Ascending aorta (tissue), 2 donors: ENCODE data around the gene UBA3. TPM values are rescaled to one million over a fixed set of nuclear protein-coding genes. Genes with fewer than 3 reads are reported as not detected.

Source experiments
- DNase-seq, 2 donors: peaks; one replicate each; pipeline ENCODE4 v3.0.0-alpha.2; 2019; ENCODE audit warnings: low spot score in 2 of 2
- H3K27ac ChIP-seq, 2 donors: fragments of 200-600 bp; sonication (generic); one replicate each; pipeline ENCODE4 v1.5.1; 2016 to 2017; ENCODE audit warnings: mild to moderate bottlenecking in 1 of 2
- H3K27me3 ChIP-seq: fragments of 200-600 bp; sonication (generic); one replicate; pipeline ENCODE4 v1.5.1; 2017
- H3K36me3 ChIP-seq, 2 donors: fragments of 200-600 bp; sonication (generic); one replicate each; pipeline ENCODE4 v1.5.1; 2016
- H3K4me1 ChIP-seq, 2 donors: fragments of 200-600 bp; sonication (generic); one replicate each; pipeline ENCODE4 v1.5.1; 2016 to 2017; ENCODE audit warnings: mild to moderate bottlenecking in 1 of 2
- H3K4me3 ChIP-seq, 2 donors: fragments of 200-600 bp; sonication (generic); one replicate each; pipeline ENCODE4 v1.5.1; 2016 to 2017; ENCODE audit warnings: mild to moderate bottlenecking in 1 of 2
- H3K9me3 ChIP-seq, 2 donors: fragments of 200-600 bp; sonication (generic); one replicate each; pipeline ENCODE4 v1.5.1; 2016
- intact Hi-C: fragments of 100-400 bp; cut with DNase I; formaldehyde crosslinking; loops from one replicate; pipeline ENCODE4 v1.15.1; 2023
- total RNA-seq: library from RNA; depleted of rRNA; stranded (reverse); fragments of >200 nt; gene quantifications from one replicate; pipeline ENCODE4 v1.1.0, GENCODE V29; 2016
- TF ChIP-seq, protein P1 (sequence below), 3 experiments: fragments of 200-600 bp in 2 of 3; fragments of 450-650 bp in 1 of 3; sonication (generic) in 2 of 3; IDR thresholded peaks; one replicate each; pipeline ENCODE4 v1.5.1; 2016 to 2019; ENCODE audit warnings: antibody characterized with exemption in 3 of 3, mild to moderate bottlenecking in 1 of 3, moderate library complexity in 1 of 3

Gene UBA3
- total RNA-seq, 1 donor from 2014 or later: 18.2 TPM

DNA sequence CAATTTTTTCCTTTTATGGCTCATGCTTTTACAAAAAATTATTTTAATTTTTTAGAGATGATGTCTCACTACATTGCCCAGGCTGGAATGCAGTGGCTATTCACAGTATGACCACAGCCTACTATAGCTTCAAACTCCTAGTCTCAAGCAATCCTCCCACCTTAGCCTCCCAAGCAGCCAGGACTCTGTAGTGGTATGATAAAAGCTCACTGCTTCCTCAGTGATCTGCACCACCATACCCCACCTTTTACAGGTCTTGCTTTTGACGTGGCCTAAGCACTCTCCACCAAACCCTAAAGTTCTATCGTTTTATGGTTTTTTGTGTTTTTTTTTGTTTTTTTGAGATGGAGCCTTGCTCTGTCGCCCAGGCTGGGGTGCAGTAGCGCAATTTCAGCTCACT, 14.0 kb downstream of the UBA3 start:
- Histone ChIP-seq H3K4me3 (no peak overlapping the region), H3K27me3 (no peaks in the 10 kb centered on the region), H3K36me3 (peaks cover 9 to 27% of the 10 kb centered on the region in 2 donors), H3K27ac (no peak overlapping the region), H3K9me3 (no peaks in the 10 kb centered on the region), H3K4me1 (no peaks in the 10 kb centered on the region)
- DNase-seq: no peak
- TF ChIP-seq, protein P1, sequence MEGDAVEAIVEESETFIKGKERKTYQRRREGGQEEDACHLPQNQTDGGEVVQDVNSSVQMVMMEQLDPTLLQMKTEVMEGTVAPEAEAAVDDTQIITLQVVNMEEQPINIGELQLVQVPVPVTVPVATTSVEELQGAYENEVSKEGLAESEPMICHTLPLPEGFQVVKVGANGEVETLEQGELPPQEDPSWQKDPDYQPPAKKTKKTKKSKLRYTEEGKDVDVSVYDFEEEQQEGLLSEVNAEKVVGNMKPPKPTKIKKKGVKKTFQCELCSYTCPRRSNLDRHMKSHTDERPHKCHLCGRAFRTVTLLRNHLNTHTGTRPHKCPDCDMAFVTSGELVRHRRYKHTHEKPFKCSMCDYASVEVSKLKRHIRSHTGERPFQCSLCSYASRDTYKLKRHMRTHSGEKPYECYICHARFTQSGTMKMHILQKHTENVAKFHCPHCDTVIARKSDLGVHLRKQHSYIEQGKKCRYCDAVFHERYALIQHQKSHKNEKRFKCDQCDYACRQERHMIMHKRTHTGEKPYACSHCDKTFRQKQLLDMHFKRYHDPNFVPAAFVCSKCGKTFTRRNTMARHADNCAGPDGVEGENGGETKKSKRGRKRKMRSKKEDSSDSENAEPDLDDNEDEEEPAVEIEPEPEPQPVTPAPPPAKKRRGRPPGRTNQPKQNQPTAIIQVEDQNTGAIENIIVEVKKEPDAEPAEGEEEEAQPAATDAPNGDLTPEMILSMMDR (IDR thresholded peaks at IDR 0.05): no peak
- intact Hi-C loops: no loop called here

DNA sequence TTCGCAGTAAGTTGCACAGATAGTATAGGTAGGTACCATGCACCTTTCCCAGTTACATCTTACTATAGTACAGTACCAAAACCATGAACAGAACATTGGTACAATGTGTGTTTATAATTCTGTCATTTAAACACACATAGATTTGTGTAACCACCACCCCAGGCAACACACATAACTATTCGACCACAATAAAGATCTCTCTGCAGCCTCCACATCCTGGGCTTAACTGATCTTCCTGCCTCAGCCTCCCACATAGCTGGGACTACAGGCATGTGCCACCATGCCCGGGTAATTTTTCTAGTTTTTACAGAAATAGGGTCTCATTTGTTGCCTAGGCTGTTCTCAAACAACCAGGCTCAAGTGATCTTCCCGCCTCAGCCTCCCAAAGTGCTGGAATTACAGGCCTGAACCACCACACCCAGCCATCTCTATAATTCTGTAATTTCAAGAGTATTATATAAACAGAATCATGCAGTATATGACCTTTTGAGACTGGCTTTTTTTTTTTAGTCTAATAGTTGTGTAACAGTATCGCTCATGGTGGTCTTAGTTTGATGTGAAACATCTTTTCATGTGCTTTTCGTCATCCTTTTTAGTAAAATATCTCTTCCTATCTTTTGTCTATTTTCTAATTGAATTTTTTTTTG, 14.7 kb downstream of the UBA3 start:
- Histone ChIP-seq H3K36me3 (peaks cover 16 to 27% of the 10 kb centered on the region in 2 donors), H3K27me3 (no peaks in the 10 kb centered on the region), H3K9me3 (no peaks in the 10 kb centered on the region), H3K4me1 (no peaks in the 10 kb centered on the region), H3K27ac (no peak overlapping the region), H3K4me3 (no peak overlapping the region)
- intact Hi-C loops: no loop called here
- DNase-seq: no peak
- TF ChIP-seq, protein P1 (IDR thresholded peaks at IDR 0.05): no peak

- TF ChIP-seq, protein P1 (IDR thresholded peaks at IDR 0.05): no peak
- H3K9me3 ChIP-seq: no peaks in the 10 kb centered on the region
- no peak overlapping the region for H3K4me3 ChIP-seq
- H3K27ac ChIP-seq: peak overlapping the region in 1 of 2 donors; percentile 23
- no peaks in the 10 kb centered on the region for H3K4me1 ChIP-seq
- no peak for DNase-seq
- intact Hi-C loops: no loop called here
- H3K36me3 ChIP-seq: peaks cover 26 to 44% of the 10 kb centered on the region in 2 donors
- no peaks in the 10 kb centered on the region for H3K27me3 ChIP-seq
These were observed 16.5 kb downstream of the UBA3 start for GRCh38 chr3:69063636-69064035.

DNA sequence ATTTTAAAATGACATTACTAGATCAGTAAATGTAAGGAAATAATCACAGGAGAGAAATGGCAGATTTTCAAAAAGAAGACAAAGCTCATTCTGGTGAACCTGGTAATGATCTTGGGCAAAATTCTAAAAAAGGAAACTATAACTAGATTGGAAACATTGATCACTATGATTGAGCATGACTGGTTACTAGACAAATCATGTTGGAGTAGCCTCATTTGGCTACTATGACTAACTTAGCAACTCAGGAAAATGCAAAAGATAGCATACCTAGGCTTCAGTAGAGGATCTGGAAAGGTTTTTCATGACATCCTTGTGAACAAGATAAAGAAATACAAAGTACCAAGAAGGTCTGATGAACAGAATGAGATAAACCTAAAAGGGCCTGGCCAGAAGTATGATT, 20.5 kb downstream of the UBA3 start:
- Histone ChIP-seq H3K27me3 (no peaks in the 10 kb centered on the region), H3K27ac (no peak overlapping the region), H3K4me1 (no peaks in the 10 kb centered on the region), H3K9me3 (no peaks in the 10 kb centered on the region), H3K4me3 (no peak overlapping the region), H3K36me3 (peaks cover 38 to 64% of the 10 kb centered on the region in 2 donors)
- no peak for DNase-seq
- intact Hi-C loops: no loop called here
- TF ChIP-seq, protein P1 (IDR thresholded peaks at IDR 0.05): no peak

DNA sequence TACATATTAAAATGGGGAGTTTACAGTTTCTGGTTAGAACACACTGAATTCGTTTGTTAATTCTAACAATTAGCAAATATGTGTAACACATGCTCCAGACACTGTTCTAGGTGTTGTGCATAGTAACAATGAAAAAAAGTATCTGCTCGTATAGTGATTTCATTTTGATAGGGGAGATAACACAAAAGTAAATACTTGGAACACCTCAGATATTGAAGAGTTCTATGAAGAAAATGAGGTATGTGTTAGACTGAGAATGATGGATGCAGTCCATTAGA, 21.3 kb downstream of the UBA3 start:
- H3K4me1 ChIP-seq: no peaks in the 10 kb centered on the region
- DNase-seq: no peak
- TF ChIP-seq, protein P1 (IDR thresholded peaks at IDR 0.05): no peak
- no peak overlapping the region for H3K27ac ChIP-seq
- intact Hi-C loops: no loop called here
- no peaks in the 10 kb centered on the region for H3K27me3 ChIP-seq
- no peak overlapping the region for H3K4me3 ChIP-seq
- H3K9me3 ChIP-seq: no peaks in the 10 kb centered on the region
- H3K36me3 ChIP-seq: peaks cover 40 to 66% of the 10 kb centered on the region in 2 donors
